ENCODE results near the gene PPIL4.

The PPIL4 gene

GRCh38 chr6:149459761-149460160 is 86.1 kb downstream of the PPIL4 start:
- DNase-seq (ENCODE audit: low read depth in 2 of 2) = no peak

DNA sequence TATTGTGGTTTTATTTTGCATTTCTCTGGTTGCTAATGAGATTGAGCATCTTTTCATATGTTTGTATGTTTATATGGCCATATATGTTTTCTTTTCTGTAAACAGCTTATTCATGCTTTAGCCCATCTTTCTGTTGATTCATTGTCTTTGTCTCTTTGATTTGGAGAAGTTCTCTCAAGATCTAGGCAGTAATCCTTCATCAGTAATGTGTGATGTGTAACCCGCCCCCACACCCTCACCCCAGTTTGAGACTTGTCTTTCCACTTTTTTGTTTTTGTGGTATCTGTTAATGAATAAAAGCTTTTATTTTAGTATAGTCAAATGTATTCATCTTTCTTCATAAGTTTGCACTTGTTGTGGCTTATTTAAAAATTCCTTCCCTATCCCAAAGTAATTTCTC is 87.0 kb downstream of the PPIL4 start:
- DNase-seq (ENCODE audit: low read depth in 2 of 2) = no peak

- no peak for DNase-seq (ENCODE audit: low read depth in 2 of 2)
Measured at GRCh38 chr6:149458196-149458595, 87.6 kb downstream of the PPIL4 start.

GRCh38 chr6:149457316-149457884 is 88.4 kb downstream of the PPIL4 start:
- no peak for DNase-seq (ENCODE audit: low read depth in 2 of 2)

DNA sequence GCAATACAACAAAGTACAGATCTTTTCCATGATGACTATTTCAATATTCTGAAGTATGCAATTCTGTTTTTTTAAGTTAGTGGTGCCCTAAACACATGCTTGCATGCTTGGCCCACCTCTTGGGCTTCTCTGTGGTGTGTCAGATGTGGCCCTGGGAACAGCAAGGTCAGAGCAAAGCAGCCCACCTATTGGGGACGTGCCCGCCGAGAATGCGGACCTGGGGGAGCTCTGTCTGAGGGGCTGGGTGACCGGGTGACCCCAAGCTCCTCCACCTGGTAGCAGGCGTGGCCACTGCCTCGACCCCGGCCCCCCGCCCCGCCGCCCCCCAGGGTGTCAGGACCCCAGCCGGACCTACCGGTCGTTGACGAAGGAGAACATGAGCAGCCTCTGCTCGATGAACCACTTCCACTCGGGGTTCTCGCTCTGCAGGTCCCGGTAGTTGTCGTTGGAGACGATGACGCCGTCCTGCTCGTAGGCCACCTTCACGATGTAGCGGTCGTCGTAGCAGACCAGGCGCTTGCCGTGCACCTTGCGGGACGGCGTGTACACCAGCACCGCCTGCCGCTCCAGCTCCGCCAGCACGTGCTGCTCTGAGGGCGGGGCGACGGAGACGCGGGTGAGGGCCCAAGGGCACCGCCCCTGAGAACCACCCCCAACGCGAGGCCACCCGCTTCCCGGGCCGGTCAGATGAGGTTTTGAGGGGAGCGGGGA is 89.4 kb downstream of the PPIL4 start:
- DNase-seq (ENCODE audit: low read depth in 2 of 2) = no peak

DNA sequence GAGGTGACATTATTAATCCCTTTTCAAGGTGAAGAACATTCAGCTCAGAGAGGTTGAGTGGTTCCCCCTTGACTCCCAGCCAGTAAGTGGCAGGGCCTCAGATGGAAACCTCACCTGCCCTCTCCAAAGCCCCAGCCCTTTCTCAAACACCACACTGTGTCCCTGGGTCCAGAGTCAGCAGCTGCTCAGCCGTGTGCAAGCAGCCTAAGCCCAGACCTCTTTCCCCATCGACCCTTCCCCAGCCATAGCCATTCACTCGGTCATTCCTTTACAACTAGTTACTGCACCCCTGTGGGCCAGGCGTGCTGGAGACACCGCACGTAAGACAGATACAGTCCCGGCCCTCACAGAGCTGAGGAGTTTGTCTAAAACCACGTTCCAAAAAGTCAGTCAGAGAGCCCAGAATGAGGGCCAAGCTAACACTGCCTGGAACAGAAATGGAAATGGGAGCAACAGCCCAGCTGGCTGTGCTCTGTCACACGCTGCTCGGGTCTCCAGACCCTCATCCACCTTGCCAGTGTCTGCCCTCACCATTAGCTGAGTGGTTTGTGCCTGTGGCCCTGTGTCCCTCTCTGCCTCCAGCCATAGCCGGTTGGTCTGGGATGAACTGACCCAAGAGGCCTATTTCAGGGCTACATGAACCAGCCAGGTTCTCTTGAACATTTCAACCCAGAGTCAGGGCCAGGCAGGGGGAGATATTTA is 90.7 kb downstream of the PPIL4 start:
- DNase-seq (ENCODE audit: low read depth in 2 of 2) = no peak
